H1 (cell line): ENCODE data around the gene ATP6V0D1. TPM values are rescaled to one million over a fixed set of nuclear protein-coding genes. Genes with fewer than 3 reads are reported as not detected.

Experiments
- GABPA ChIP-seq: IDR thresholded peaks from 2 replicates; pipeline ENCODE4 v1.6.1; 2011; ENCODE audit warnings: mild to moderate bottlenecking, low read length, moderate library complexity, borderline replicate concordance; ENCODE audit not compliant: insufficient read depth
- HDAC2 ChIP-seq, 2 experiments: fragments of 300-600 bp in 1 of 2; sonication (generic) in 1 of 2; IDR thresholded peaks; 2 replicates each; pipeline ENCODE4 v1.6.1; 2011 to 2012; ENCODE audit warnings: low read depth in 2 of 2, low read length in 2 of 2, mild to moderate bottlenecking in 2 of 2, moderate library complexity in 2 of 2, borderline replicate concordance in 1 of 2, inconsistent platforms in 1 of 2
- JUN ChIP-seq: IDR thresholded peaks from 2 replicates; pipeline ENCODE4 v1.6.1; 2011; ENCODE audit warnings: low read depth, mild to moderate bottlenecking, improper control_type of control experiment, low read length
- KDM5A ChIP-seq: fragments of 200-600 bp; IDR thresholded peaks from 2 replicates; pipeline ENCODE4 v1.7.1; 2012; ENCODE audit warnings: mild to moderate bottlenecking, low read length, inconsistent platforms, mixed read lengths
- MAFK ChIP-seq: IDR thresholded peaks from 2 replicates; pipeline ENCODE4 v1.6.1; 2012; ENCODE audit warnings: low read depth, mild to moderate bottlenecking, improper control_type of control experiment, low read length
- NRF1 ChIP-seq: IDR thresholded peaks from 2 replicates; pipeline ENCODE4 v1.6.1; 2011; ENCODE audit warnings: mild to moderate bottlenecking, low read depth, low read length, improper control_type of control experiment
- RXRA ChIP-seq: IDR thresholded peaks from 2 replicates; pipeline ENCODE4 v1.6.1; 2011; ENCODE audit warnings: low read depth, mild to moderate bottlenecking, low read length, moderate library complexity; ENCODE audit not compliant: insufficient read depth
- SP4 ChIP-seq: IDR thresholded peaks from 2 replicates; pipeline ENCODE4 v1.6.1; 2012; ENCODE audit warnings: low read length, inconsistent platforms
- SUZ12 ChIP-seq: fragments of 200-600 bp; sonication (generic); IDR thresholded peaks from 2 replicates; pipeline ENCODE4 v1.6.1; 2012; ENCODE audit warnings: mild to moderate bottlenecking, inconsistent platforms, low read length, moderate library complexity, mixed read lengths
- polyA plus RNA-seq, 7 experiments: library from polyadenylated mRNA; depleted of rRNA in 3 of 7; stranded (reverse) in 5 of 7; unstranded in 2 of 7; fragments of >200 nt in 5 of 7; fragments of 200-250 nt in 2 of 7; gene quantifications; 1 replicate in 5 of 7; 2 replicates in 1 of 7; 4 replicates in 1 of 7; pipeline versions ENCODE4 v1.2.1 to v1.2.3, GENCODE V29; 2011 to 2013; ENCODE audit warnings: missing spikeins in 2 of 7, mixed read lengths in 2 of 7
- total RNA-seq: library from RNA; stranded (reverse); fragmentation: NEBNext Ultra II Directional; extraction: Animal tissue kit (Norgen Biotek cat#: 25700); gene quantifications from 2 replicates; pipeline ENCODE4 v1.2.1, GENCODE V29; 2021

ATP6V0D1 gene
- total and polyA plus RNA-seq, 2 of the 8 experiments (the other 6 are each of a cell fraction or from before 2014, with no cell fraction given), result 47.3 to 134 TPM

DNA sequence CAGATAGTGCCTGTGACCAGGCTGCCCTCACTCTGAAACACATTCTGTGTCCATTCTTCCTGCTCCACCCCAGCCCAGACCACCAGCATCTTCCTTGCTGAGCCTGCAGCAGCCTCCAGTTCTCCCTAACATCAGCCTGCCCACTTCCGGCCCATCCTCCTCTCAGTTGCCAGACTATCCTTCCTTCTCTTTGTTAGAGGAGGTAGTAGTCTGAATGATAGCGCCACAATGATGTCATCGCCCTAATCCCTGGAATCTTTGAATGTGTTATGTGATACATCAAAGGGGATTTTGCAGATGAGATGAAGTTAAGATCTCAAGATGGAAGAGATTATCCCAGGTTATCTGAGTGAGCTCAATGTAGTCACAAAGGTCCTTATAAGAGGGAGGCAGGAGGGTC, 61.5 kb downstream of the ATP6V0D1 start (continued):
- TF ChIP-seq HDAC2 (IDR thresholded peaks at IDR 0.05; ENCODE audit: borderline replicate concordance in 1 of 2, low read depth in 2 of 2, low read length in 2 of 2) (no peak), NRF1 (no peak), JUN (no peak), SUZ12 (no peak), GABPA (no peak), KDM5A (no peak), RXRA (no peak), SP4 (no peak), MAFK (no peak)
